K562 (cell line): ENCODE data around the gene MED20. TPM values are rescaled to one million over a fixed set of nuclear protein-coding genes. Genes with fewer than 3 reads are reported as not detected.
A peak's percentile ranks its signal among the peaks of the same experiment; 100 is the strongest.

ENCODE experiments used
- FOSL1 ChIP-seq: fragments of 200-800 bp; sonication (Bioruptor generic); conservative IDR thresholded peaks from 2 replicates; pipeline ENCODE4 v1.6.1; 2016; ENCODE audit warnings: missing genetic modification characterization, missing compliant biosample characterization
- FOXK2 ChIP-seq, 2 experiments: fragments of 450-650 bp; IDR thresholded peaks in 1 of 2; conservative IDR thresholded peaks in 1 of 2; 2 replicates each; pipeline ENCODE4 v1.6.1; 2016; ENCODE audit warnings: low read depth in 2 of 2, mild to moderate bottlenecking in 1 of 2
- HDAC1 ChIP-seq, 2 experiments: fragments of 450-650 bp; IDR thresholded peaks; 2 replicates each; pipeline ENCODE4 v1.6.1; 2016 to 2017; ENCODE audit warnings: inconsistent platforms in 1 of 2, mild to moderate bottlenecking in 1 of 2, moderate library complexity in 1 of 2
- HOXB6 ChIP-seq: fragments of 250-450 bp; sonication (Bioruptor Pico); IDR thresholded peaks from 2 replicates; pipeline ENCODE4 v1.5.1; 2022; ENCODE audit warnings: mild to moderate bottlenecking, borderline replicate concordance
- JUN ChIP-seq, 2 experiments: sonication (generic) in 1 of 2; formaldehyde crosslinking in 1 of 2; IDR thresholded peaks; 2 replicates each; pipeline versions ENCODE4 v1.6.1 to v1.8.0; 2012 to 2022; ENCODE audit warnings: borderline replicate concordance in 2 of 2, mild to moderate bottlenecking in 2 of 2, improper control_type of control experiment in 1 of 2, low read depth in 1 of 2, low read length in 1 of 2, missing genetic modification reagents in 1 of 2
- MYNN ChIP-seq, 2 experiments: sonication (generic); formaldehyde crosslinking in 1 of 2; IDR thresholded peaks; 2 replicates each; pipeline versions ENCODE4 v1.5.0 to v1.6.1; 2016 to 2020; ENCODE audit warnings: antibody characterized with exemption in 1 of 2, missing genetic modification reagents in 1 of 2
- PTBP1 ChIP-seq: fragments of 200-400 bp; formaldehyde crosslinking; IDR thresholded peaks from 2 replicates; pipeline ENCODE4 v1.6.1; 2017; ENCODE audit warnings: low read depth, low read length
- PTRF ChIP-seq: fragments of 450-650 bp; IDR thresholded peaks from 2 replicates; pipeline ENCODE4 v1.6.1; 2016; ENCODE audit warnings: mild to moderate bottlenecking, missing genetic modification characterization, missing compliant biosample characterization
- RBM15 ChIP-seq: fragments of 200-400 bp; formaldehyde crosslinking; IDR thresholded peaks from 2 replicates; pipeline ENCODE4 v1.6.1; 2018; ENCODE audit warnings: mild to moderate bottlenecking, low read length, moderate library complexity; ENCODE audit not compliant: insufficient read depth
- SNRNP70 ChIP-seq: fragments of 200-400 bp; formaldehyde crosslinking; optimal IDR thresholded peaks from 2 replicates; pipeline ENCODE3; 2017; ENCODE audit warnings: low read depth, low read length
- SOX6 ChIP-seq: fragments of 450-650 bp; IDR thresholded peaks from 2 replicates; pipeline ENCODE4 v1.6.1; 2014; ENCODE audit warnings: mild to moderate bottlenecking
- SRSF9 ChIP-seq: fragments of 200-400 bp; formaldehyde crosslinking; IDR thresholded peaks from 2 replicates; pipeline ENCODE4 v1.6.1; 2017; ENCODE audit warnings: low read depth, low read length, borderline replicate concordance
- TCF7 ChIP-seq: sonication (generic); IDR thresholded peaks from 2 replicates; pipeline ENCODE4 v1.6.1; 2016; ENCODE audit warnings: antibody characterized with exemption, borderline replicate concordance
- TSC22D4 ChIP-seq: fragments of 450-650 bp; IDR thresholded peaks from 2 replicates; pipeline ENCODE4 v1.6.1; 2016; ENCODE audit warnings: missing genetic modification characterization, missing biosample characterization, control low read depth
- ZBTB26 ChIP-seq: fragments of 450-650 bp; formaldehyde crosslinking; IDR thresholded peaks from 2 replicates; pipeline ENCODE4 v1.4.0; 2022; ENCODE audit warnings: missing genetic modification characterization
- ZNF184 ChIP-seq: sonication (generic); formaldehyde crosslinking; IDR thresholded peaks from 2 replicates; pipeline ENCODE4 v1.5.0; 2020; ENCODE audit warnings: missing genetic modification reagents
- polyA plus RNA-seq, 8 experiments: library from polyadenylated mRNA; depleted of rRNA in 4 of 8; stranded (reverse) in 5 of 8; unstranded in 3 of 8; fragments of >200 nt; fragmentation: Nextera tagmentation in 2 of 8; fragmentation: Illumina TruSeq in 1 of 8; extraction: Ambion mirVana in 2 of 8; extraction: Trizol in 1 of 8; gene quantifications; 2 replicates each; pipeline versions ENCODE4 v1.2.1 to v1.2.3, GENCODE V29; 2011 to 2014; ENCODE audit warnings: inconsistent platforms in 1 of 8, missing spikeins in 1 of 8
- total RNA-seq, 7 experiments: library from RNA; depleted of rRNA in 6 of 7; stranded (reverse); fragments of >200 nt in 6 of 7; fragmentation: Illumina TruSeq in 2 of 7; extraction: Trizol in 2 of 7; gene quantifications; 2 replicates each; pipeline versions ENCODE4 v1.2.1 to v1.2.3, GENCODE V29; 2011 to 2021; ENCODE audit warnings: low replicate concordance in 1 of 7
- TF ChIP-seq, protein P1 (sequence below): fragments of 450-650 bp; formaldehyde crosslinking; IDR thresholded peaks from 2 replicates; pipeline ENCODE4 v1.4.0; 2022; ENCODE audit warnings: missing genetic modification characterization
- TF ChIP-seq, protein P2 (sequence below), 3 experiments: fragments of 200-800 bp in 1 of 3; fragments of 250-450 bp in 1 of 3; fragments of 450-650 bp in 1 of 3; sonication (Bioruptor Pico) in 1 of 3; sonication (Bioruptor generic) in 1 of 3; formaldehyde crosslinking in 1 of 3; IDR thresholded peaks; 2 replicates each; pipeline versions ENCODE4 v1.6.1 to v1.8.0; 2016 to 2022; ENCODE audit warnings: mild to moderate bottlenecking in 2 of 3, missing genetic modification characterization in 2 of 3, missing compliant biosample characterization in 1 of 3, moderate library complexity in 1 of 3
- TF ChIP-seq, protein P3 (sequence below): sonication (generic); formaldehyde crosslinking; IDR thresholded peaks from 2 replicates; pipeline ENCODE4 v1.8.0; 2022; ENCODE audit warnings: mild to moderate bottlenecking, missing genetic modification reagents

The MED20 gene
- total and polyA plus RNA-seq, 9 of the 15 experiments (the other 6 are each of a cell fraction or from before 2014, with no cell fraction given), result 27.3 to 80.9 (median 46.0) TPM

DNA sequence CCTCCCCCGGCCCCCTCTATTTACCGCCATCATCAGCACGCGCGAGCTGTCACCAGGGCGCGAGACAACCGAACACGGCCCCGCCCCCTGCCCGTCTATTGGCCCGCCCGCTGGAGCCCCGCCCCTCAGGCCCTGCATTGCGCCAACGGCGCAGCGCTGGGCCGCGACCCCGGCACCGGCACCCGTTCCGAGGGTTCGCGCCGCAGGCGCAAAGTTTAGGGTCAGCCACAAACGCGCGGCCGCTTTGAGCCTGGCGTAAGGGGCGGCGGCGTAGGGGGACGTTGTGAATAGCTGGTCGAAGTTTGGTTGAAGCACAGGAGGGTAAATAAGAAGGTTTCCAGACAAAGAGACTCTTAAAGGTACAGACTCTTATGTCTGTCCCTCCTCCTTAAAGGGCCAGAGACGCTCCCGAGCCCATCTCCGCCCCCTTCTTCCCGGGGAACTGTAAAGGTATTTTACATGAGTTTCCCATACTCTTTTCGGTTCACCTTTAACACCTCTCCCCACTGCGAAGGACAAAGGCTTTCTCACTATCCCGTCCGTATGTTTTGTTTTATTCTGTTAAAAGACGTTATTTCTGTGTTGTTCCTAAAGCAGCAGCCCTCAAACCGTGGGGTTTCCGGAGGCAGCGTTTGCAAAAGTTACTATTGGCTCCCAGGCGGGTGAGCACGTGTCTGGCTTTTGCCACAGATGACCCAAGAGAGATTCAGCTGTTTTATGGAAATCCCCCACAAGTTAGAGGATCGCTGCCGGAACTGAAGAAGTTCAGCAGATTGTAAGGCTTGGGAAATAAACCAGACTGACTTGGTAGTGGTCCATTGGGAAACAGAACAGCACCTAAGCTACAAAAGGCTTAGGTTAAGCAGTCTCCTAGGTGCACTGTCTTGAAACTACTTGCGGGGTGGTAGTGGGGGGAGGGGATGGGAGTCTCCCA, 25.4 kb downstream of the MED20 start, which contains the start of gene USP49 (continued):
- no peak for TF ChIP-seq SNRNP70
- peak; percentile 86 for TF ChIP-seq MYNN (IDR thresholded peaks at IDR 0.05)
- no peak for TF ChIP-seq MYNN (CRISPR knock-in tag; IDR thresholded peaks at IDR 0.05)
- TF ChIP-seq FOSL1 (tag), result no peak
- TF ChIP-seq, protein P1, sequence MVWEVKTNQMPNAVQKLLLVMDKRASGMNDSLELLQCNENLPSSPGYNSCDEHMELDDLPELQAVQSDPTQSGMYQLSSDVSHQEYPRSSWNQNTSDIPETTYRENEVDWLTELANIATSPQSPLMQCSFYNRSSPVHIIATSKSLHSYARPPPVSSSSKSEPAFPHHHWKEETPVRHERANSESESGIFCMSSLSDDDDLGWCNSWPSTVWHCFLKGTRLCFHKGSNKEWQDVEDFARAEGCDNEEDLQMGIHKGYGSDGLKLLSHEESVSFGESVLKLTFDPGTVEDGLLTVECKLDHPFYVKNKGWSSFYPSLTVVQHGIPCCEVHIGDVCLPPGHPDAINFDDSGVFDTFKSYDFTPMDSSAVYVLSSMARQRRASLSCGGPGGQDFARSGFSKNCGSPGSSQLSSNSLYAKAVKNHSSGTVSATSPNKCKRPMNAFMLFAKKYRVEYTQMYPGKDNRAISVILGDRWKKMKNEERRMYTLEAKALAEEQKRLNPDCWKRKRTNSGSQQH (CRISPR knock-in tag), result no peak
- no peak; the same call in 1 of the 2 replicates for TF ChIP-seq SOX6
- no peak for TF ChIP-seq PTBP1
- peak; percentile 42 to 78; a peak in 2 of 4 replicates for TF ChIP-seq HDAC1 (IDR thresholded peaks at IDR 0.05)
- TF ChIP-seq TSC22D4 (tag), result no peak
- TF ChIP-seq, protein P2, sequence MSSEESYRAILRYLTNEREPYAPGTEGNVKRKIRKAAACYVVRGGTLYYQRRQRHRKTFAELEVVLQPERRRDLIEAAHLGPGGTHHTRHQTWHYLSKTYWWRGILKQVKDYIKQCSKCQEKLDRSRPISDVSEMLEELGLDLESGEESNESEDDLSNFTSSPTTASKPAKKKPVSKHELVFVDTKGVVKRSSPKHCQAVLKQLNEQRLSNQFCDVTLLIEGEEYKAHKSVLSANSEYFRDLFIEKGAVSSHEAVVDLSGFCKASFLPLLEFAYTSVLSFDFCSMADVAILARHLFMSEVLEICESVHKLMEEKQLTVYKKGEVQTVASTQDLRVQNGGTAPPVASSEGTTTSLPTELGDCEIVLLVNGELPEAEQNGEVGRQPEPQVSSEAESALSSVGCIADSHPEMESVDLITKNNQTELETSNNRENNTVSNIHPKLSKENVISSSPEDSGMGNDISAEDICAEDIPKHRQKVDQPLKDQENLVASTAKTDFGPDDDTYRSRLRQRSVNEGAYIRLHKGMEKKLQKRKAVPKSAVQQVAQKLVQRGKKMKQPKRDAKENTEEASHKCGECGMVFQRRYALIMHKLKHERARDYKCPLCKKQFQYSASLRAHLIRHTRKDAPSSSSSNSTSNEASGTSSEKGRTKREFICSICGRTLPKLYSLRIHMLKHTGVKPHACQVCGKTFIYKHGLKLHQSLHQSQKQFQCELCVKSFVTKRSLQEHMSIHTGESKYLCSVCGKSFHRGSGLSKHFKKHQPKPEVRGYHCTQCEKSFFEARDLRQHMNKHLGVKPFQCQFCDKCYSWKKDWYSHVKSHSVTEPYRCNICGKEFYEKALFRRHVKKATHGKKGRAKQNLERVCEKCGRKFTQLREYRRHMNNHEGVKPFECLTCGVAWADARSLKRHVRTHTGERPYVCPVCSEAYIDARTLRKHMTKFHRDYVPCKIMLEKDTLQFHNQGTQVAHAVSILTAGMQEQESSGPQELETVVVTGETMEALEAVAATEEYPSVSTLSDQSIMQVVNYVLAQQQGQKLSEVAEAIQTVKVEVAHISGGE (CRISPR knock-in tag; IDR thresholded peaks at IDR 0.05), result no peak
- 0 out of 2 replicates have a peak, but pooled peaks have one; percentile 39 for TF ChIP-seq JUN (IDR thresholded peaks at IDR 0.05; ENCODE audit: borderline replicate concordance, low read depth, low read length)
- no peak for TF ChIP-seq JUN (CRISPR knock-in tag; IDR thresholded peaks at IDR 0.05; ENCODE audit: borderline replicate concordance)
- no peak for TF ChIP-seq SRSF9
- TF ChIP-seq PTRF (tag), result no peak
- no peak for TF ChIP-seq TCF7
- TF ChIP-seq HOXB6, result no peak
- no peak for TF ChIP-seq ZBTB26 (CRISPR knock-in tag)
- TF ChIP-seq, protein P3, sequence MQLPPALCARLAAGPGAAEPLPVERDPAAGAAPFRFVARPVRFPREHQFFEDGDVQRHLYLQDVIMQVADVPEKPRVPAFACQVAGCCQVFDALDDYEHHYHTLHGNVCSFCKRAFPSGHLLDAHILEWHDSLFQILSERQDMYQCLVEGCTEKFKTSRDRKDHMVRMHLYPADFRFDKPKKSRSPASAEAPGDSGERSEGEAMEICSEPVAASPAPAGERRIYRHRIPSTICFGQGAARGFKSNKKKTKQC (CRISPR knock-in tag), result no peak; the same call in 1 of the 2 replicates
- peak; percentile 68 to 73 for TF ChIP-seq FOXK2 (conservative IDR thresholded peaks at IDR 0.05 in 1 of 2, IDR thresholded peaks at IDR 0.05 in 1 of 2; ENCODE audit: low read depth in 2 of 2)
- no peak for TF ChIP-seq ZNF184
- TF ChIP-seq RBM15, result no peak
